ENCODE measurements around the gene LMO2.

The LMO2 gene

DNA sequence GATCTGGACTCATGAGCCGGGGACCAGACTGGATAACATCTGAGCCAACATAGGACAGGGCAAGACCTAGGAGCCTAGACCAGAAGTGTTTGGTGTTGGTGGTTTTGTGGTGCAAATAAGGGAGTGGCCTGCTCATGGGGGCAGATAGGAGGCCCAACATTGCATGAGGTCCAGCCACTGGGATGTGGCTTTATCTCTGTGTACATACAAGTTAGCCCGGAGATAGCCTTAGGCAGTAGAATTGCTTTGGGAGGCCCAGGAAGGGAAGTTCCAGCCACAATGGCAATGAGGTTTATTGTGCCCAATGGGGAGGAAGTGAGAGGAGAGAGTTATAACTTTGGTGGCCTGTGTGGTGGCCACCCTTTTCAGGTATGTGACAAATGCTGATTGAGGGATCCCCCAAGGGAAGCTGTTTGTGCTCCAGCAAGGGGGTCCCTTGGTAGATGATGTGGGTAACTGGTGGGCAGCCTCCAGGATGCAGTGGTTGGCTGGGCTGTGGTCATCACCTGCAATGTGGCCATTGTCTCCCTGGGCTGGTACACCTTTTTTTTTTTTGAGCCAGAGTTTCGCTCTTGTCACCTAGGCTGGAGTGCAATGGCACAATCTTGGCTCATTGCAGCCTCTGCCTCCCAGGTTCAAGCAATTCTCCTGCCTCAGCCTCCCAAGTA lies 6.4 kb downstream of the LMO2 start:
- no peak for DNase-seq

- no peak for DNase-seq
Observed at GRCh38 chr11:33884601-33885000, 7.3 kb downstream of the LMO2 start.

GRCh38 chr11:33884035-33884434 lies 7.8 kb downstream of the LMO2 start:
- DNase-seq = no peak

- no peak for DNase-seq
Observed at GRCh38 chr11:33881651-33882503, 10.0 kb downstream of the LMO2 start.

- no peak for DNase-seq
Observed at GRCh38 chr11:33880979-33881378, 10.9 kb downstream of the LMO2 start.

DNA sequence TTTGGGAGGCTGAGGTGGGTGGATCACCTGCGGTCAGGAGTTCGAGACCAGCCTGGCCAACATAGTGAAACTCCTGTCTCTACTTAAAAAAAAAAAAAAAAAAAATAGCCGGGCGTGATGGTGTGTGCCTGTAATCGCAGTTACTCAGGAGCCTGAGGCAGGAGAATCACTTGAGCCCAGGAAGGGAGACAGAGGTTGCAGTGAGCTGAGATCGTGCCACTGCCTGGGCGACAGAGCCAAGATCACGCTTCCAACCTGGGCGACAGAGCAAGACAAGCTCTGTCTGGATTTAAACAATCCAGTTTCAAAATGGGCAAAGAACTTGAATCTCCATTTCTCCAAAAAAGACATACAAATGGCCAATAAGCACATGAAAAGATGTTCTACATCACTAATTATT lies 12.5 kb downstream of the LMO2 start:
- no peak for DNase-seq

DNA sequence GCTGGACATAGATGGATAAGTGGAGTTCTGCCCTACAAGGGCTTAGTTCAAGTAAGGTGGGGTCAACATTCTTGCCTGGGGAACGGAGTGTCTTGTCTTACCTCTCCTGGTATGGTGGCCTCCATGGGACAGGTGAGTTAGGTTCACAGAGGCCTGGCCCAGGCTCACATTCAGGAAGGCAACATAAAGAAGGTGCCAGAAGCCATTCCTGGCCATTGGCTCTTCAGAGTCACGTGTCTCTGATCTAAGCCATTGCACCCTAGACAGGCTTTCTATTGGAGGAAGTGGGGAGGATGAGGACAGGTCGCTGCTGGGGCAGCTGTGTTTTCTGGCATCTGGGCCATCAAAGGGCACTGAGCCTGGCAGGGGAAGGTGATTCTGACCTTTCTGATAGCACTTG lies 14.8 kb downstream of the LMO2 start:
- no peak for DNase-seq

GRCh38 chr11:33875621-33876294 lies 16.1 kb downstream of the LMO2 start:
- DNase-seq = no peak

GRCh38 chr11:33874910-33875490 lies 16.9 kb downstream of the LMO2 start:
- no peak for DNase-seq

GRCh38 chr11:33874433-33874832 lies 17.4 kb downstream of the LMO2 start:
- DNase-seq = no peak

GRCh38 chr11:33869481-33870422 lies 22.1 kb downstream of the LMO2 start:
- DNase-seq = peak; percentile 62

DNA sequence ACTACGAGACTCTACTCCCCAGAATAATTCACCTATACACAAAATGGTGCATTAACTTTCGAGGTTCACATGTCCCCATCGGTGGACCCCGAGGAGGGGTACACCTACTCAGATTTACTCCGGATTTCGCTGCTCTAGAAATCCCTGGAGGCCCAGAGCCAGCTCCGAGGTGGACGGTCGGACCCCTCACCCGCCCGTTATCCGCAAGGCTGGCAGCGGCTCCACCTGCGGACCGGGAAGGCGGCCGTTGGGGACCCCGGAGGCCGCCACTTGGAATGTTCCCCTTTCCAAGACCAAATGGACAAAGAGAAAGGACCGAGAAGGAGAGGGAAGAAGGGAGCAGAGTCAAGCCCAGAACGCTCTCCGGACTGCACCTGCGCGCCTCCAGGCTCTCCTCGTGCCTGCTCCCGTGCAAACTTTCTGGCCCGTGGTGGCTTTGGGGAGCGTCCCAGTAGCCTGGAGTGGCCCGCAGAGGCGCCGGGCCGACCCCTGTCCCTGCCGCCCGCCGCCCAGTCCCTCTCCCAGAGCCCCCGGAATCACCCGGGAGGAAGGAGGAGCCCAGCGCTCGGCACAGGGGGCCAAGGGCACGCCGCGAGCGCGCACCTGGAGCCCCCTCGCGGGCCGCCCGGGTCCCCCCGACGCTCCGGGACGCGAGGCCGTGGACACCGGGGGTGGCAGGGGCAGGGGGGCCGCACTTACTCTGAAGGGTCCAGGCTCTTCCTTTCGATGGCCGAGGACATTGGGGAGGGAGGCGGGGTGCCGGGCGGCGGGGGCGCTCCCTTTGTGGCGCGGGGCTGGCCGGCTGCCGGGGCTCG lies 23.0 kb downstream of the LMO2 start:
- DNase-seq = peak; percentile 31

DNA sequence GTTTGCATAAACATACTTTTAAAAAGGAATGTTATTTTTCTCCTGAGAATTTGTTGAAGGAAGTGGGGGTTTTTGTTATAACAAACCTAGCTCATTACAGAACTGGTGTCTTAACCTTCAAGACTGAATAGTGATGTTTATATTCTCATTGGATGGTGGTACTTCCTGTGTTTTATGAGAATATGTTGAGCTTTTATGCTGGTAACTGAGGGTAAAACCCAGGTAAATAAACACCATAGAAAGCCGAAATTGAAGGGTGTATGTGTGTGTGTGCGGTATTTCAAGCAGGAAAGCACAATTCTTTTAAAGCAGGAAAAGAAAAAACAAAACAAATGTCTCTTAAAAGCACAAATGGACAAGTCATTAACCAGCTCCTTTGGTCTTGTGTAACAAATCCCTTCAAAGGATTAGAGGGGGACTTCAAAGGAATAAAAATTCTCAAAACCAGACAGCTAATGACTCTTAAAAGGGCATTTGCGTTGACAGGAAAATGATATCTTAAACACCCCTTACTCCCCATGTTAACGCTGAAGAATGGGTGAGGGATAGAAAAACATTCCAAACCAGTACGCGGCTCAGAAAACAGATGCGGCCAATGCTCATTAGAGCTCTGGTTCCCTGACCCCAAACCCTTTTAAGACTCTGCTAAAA lies 23.8 kb downstream of the LMO2 start:
- DNase-seq = no peak

DNA sequence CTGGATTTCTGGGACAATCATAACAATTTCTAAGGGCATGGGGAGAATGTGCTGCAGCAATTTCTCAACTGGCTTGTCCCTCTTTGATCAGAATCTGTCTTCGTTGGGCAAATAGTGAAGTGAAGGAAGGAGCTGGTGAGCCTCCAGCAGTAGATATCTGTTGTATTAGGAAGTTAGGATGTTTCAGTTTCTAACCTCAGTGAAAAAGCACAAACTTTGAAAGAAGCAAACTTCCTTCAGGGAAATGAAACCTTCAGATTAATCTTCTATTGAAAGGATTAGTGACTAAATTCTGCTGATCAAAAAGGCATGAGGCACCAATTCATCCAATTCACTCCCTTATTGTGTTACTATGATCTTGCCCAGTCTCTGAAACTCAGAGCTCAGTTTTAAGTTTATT lies 24.3 kb downstream of the LMO2 start:
- no peak for DNase-seq

- DNase-seq = no peak
Observed at GRCh38 chr11:33866936-33867335, 24.9 kb downstream of the LMO2 start.

DNA sequence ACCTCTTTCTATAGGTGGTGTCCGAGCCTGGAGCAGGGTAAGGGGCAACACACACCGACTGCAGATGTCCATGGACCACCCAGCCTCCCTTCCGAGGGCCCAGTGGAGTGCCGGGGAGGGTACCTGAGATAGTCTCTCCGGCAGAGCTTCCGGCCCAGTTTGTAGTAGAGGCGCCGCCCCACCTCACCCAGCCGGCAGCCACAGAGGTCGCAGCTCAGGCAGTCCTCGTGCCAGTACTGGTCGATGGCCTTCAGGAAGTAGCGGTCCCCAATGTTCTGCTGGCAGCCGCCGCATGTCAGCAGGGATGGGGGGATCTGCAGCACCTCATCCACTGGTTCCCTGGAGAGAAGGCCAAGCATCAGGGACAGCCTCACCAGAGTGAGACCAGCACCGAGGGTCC lies 27.4 kb downstream of the LMO2 start:
- DNase-seq = no peak

- DNase-seq = no peak
Observed at GRCh38 chr11:33863418-33864172, 28.3 kb downstream of the LMO2 start.

GRCh38 chr11:33861941-33862589 lies 29.8 kb downstream of the LMO2 start:
- DNase-seq = no peak

DNA sequence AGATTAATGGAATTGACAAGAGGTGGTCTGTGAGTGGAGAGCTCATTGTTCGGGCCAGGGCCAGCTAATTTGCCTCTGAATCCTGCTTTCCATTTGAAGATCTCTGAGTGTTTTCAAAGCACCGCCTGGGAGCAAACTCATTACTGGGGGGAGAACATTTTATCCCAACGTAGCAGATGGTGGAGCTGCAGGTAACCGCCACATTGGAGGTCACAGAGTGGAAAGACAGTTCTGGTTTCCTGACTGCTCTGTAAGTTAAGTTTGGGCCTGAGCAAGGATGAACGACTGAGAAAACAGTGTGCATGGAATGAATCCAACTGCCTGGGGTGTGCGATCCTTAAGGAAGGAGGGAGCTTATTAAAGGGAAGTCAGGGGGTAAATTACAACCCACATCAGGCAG lies 30.5 kb downstream of the LMO2 start:
- no peak for DNase-seq

GRCh38 chr11:33860926-33861325 lies 30.9 kb downstream of the LMO2 start:
- DNase-seq = no peak

Measured in DMS53 (cell line).